Effector memory CD4-positive, alpha-beta T cell (primary cell): ENCODE data around the gene MYLK4.

Experiments
- DNase-seq, 3 donors: peaks; one replicate each; pipeline ENCODE4 v3.0.0-alpha.2; 2020
- H3K27ac ChIP-seq: 2 replicates; pipeline ENCODE4 v1.7.0; 2013; ENCODE audit warnings: mild to moderate bottlenecking, low read length, moderate library complexity; ENCODE audit not compliant: insufficient read depth, poor library complexity, severe bottlenecking
- H3K27me3 ChIP-seq: replicated peaks from 2 replicates; pipeline ENCODE4 v1.7.0; 2013; ENCODE audit warnings: mild to moderate bottlenecking, low read length; ENCODE audit not compliant: insufficient read depth, control insufficient read depth, poor library complexity, severe bottlenecking
- H3K36me3 ChIP-seq: 2 replicates; pipeline ENCODE4 v1.7.0; 2013; ENCODE audit warnings: mild to moderate bottlenecking, low read length, moderate library complexity; ENCODE audit not compliant: control insufficient read depth, insufficient read depth
- H3K4me1 ChIP-seq: 2 replicates; pipeline ENCODE4 v1.7.0; 2013; ENCODE audit warnings: low read length, mild to moderate bottlenecking; ENCODE audit not compliant: control insufficient read depth, insufficient read depth, poor library complexity, severe bottlenecking
- H3K4me3 ChIP-seq: 2 replicates; pipeline ENCODE4 v1.7.0; 2013; ENCODE audit warnings: low read length, low read depth, mild to moderate bottlenecking; ENCODE audit not compliant: insufficient read depth, poor library complexity, severe bottlenecking
- H3K9me3 ChIP-seq: 2 replicates; pipeline ENCODE4 v1.7.0; 2013; ENCODE audit warnings: mild to moderate bottlenecking, low read length, moderate library complexity; ENCODE audit not compliant: control insufficient read depth

MYLK4 gene

GRCh38 chr6:2712102-2712501 lies 38.6 kb downstream of the MYLK4 start:
- no peaks in the 10 kb centered on the region for H3K4me1 ChIP-seq
- no peaks in the 10 kb centered on the region for H3K27me3 ChIP-seq
- H3K9me3 ChIP-seq: no peaks in the 10 kb centered on the region
- H3K27ac ChIP-seq: no peak overlapping the region
- no peaks in the 10 kb centered on the region for H3K36me3 ChIP-seq
- DNase-seq: no peak
- no peak overlapping the region for H3K4me3 ChIP-seq

- Histone ChIP-seq H3K36me3 (no peaks in the 10 kb centered on the region), H3K9me3 (no peaks in the 10 kb centered on the region), H3K27me3 (no peaks in the 10 kb centered on the region), H3K4me3 (no peak overlapping the region), H3K27ac (no peak overlapping the region), H3K4me1 (no peaks in the 10 kb centered on the region)
- DNase-seq: no peak
Measured at GRCh38 chr6:2710412-2710811, 40.3 kb downstream of the MYLK4 start.

- DNase-seq: no peak
- H3K4me3 ChIP-seq: no peak overlapping the region
- H3K4me1 ChIP-seq: no peaks in the 10 kb centered on the region
- H3K27me3 ChIP-seq: no peaks in the 10 kb centered on the region
- no peak overlapping the region for H3K27ac ChIP-seq
- H3K36me3 ChIP-seq: no peaks in the 10 kb centered on the region
- H3K9me3 ChIP-seq: no peaks in the 10 kb centered on the region
Measured at GRCh38 chr6:2708456-2708855, 42.3 kb downstream of the MYLK4 start.

GRCh38 chr6:2706558-2706957 lies 44.2 kb downstream of the MYLK4 start:
- no peak for DNase-seq
- Histone ChIP-seq H3K4me1 (no peaks in the 10 kb centered on the region), H3K27me3 (no peaks in the 10 kb centered on the region), H3K36me3 (no peaks in the 10 kb centered on the region), H3K4me3 (no peak overlapping the region), H3K27ac (no peak overlapping the region), H3K9me3 (no peaks in the 10 kb centered on the region)

- no peaks in the 10 kb centered on the region for H3K9me3 ChIP-seq
- no peaks in the 10 kb centered on the region for H3K36me3 ChIP-seq
- no peak overlapping the region for H3K27ac ChIP-seq
- no peaks in the 10 kb centered on the region for H3K4me1 ChIP-seq
- no peaks in the 10 kb centered on the region for H3K27me3 ChIP-seq
- no peak for DNase-seq
- H3K4me3 ChIP-seq: no peak overlapping the region
Measured at GRCh38 chr6:2705256-2705655, 45.5 kb downstream of the MYLK4 start.

- no peaks in the 10 kb centered on the region for H3K36me3 ChIP-seq
- H3K9me3 ChIP-seq: no peaks in the 10 kb centered on the region
- H3K4me1 ChIP-seq: no peaks in the 10 kb centered on the region
- DNase-seq: no peak
- H3K27me3 ChIP-seq: no peaks in the 10 kb centered on the region
- no peak overlapping the region for H3K27ac ChIP-seq
- H3K4me3 ChIP-seq: no peak overlapping the region
Measured at GRCh38 chr6:2697291-2697690, 53.4 kb downstream of the MYLK4 start.

- H3K9me3 ChIP-seq: no peaks in the 10 kb centered on the region
- no peak for DNase-seq
- no peaks in the 10 kb centered on the region for H3K36me3 ChIP-seq
- no peaks in the 10 kb centered on the region for H3K27me3 ChIP-seq
- H3K4me1 ChIP-seq: no peaks in the 10 kb centered on the region
- H3K27ac ChIP-seq: no peak overlapping the region
- H3K4me3 ChIP-seq: no peak overlapping the region
Measured at GRCh38 chr6:2695454-2696095, 55.1 kb downstream of the MYLK4 start.

GRCh38 chr6:2693231-2693630 lies 57.5 kb downstream of the MYLK4 start:
- Histone ChIP-seq H3K4me1 (no peaks in the 10 kb centered on the region), H3K36me3 (no peaks in the 10 kb centered on the region), H3K27me3 (no peaks in the 10 kb centered on the region), H3K9me3 (no peaks in the 10 kb centered on the region), H3K4me3 (no peak overlapping the region), H3K27ac (no peak overlapping the region)
- DNase-seq: no peak

GRCh38 chr6:2688401-2689064 lies 62.2 kb downstream of the MYLK4 start:
- no peak overlapping the region for H3K27ac ChIP-seq
- no peak for DNase-seq

GRCh38 chr6:2687456-2687855 lies 63.3 kb downstream of the MYLK4 start:
- no peak for DNase-seq
- Histone ChIP-seq H3K36me3 (no peaks in the 10 kb centered on the region), H3K27ac (no peak overlapping the region), H3K9me3 (no peaks in the 10 kb centered on the region), H3K27me3 (no peaks in the 10 kb centered on the region), H3K4me1 (no peaks in the 10 kb centered on the region), H3K4me3 (no peak overlapping the region)

More at GRCh38 chr6:2688401-2689064, 62.2 kb downstream of the MYLK4 start:
- Histone ChIP-seq H3K27me3 (no peaks in the 10 kb centered on the region), H3K9me3 (no peaks in the 10 kb centered on the region), H3K4me3 (no peak overlapping the region), H3K36me3 (no peaks in the 10 kb centered on the region), H3K4me1 (no peaks in the 10 kb centered on the region)
